ENCODE data around the gene WIPF1.

DNA sequence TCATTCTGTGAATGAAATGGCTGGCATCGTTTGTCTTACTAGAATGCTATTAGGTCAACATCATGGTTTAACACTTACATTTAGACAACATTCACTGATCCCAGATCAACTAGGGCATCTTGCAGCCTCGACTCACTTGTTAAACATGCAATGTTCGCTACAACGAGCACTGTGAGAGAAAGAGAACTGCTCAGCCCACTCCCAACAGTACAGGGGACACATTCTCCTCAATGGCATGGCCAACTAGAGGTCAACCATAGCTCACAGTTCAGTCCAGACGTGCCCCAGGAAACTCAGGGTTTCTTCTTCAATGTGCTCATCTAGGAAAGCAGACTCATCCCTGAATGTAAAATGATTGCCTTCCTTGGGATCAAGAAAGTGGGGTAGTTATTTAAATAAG, 5.9 kb downstream of the WIPF1 start:
- no peak for TF ChIP-seq POLR2AphosphoS5 (IDR thresholded peaks at IDR 0.05; ENCODE audit: low read depth, low read length)
- no peak for TF ChIP-seq POLR2A (IDR thresholded peaks at IDR 0.05; ENCODE audit: low read depth, low read length)
